DMS79 (cell line): ENCODE results near the gene DLX6.
A peak's percentile ranks its signal among the peaks of the same experiment; 100 is the strongest.

Experiments used
- DNase-seq: peaks from one replicate; lab custom pipeline; 2025; lab: John Stamatoyannopoulos, UW

The DLX6 gene

DNA sequence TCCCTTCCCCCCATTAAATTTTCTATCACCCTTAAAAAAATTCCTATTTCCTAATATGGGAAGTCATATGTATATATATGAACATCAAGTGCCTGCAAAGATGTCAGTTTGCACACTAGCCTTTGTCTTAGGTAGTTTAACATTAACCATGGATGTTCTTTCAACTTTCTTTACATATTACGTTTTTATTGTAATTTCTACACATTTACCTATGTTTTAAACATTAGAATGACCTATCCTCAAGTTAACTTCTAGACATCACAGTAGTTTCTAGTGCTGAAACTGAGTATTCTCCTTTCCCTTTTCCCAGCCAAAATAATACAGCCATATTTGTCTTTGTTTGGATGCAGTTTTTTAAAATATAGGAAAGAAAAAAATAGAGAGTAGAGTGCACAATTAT is 5.8 kb downstream of the DLX6 start:
- DNase-seq = no peak

- no peak for DNase-seq
Observed at GRCh38 chr7:97011536-97012364, 6.4 kb downstream of the DLX6 start.

DNA sequence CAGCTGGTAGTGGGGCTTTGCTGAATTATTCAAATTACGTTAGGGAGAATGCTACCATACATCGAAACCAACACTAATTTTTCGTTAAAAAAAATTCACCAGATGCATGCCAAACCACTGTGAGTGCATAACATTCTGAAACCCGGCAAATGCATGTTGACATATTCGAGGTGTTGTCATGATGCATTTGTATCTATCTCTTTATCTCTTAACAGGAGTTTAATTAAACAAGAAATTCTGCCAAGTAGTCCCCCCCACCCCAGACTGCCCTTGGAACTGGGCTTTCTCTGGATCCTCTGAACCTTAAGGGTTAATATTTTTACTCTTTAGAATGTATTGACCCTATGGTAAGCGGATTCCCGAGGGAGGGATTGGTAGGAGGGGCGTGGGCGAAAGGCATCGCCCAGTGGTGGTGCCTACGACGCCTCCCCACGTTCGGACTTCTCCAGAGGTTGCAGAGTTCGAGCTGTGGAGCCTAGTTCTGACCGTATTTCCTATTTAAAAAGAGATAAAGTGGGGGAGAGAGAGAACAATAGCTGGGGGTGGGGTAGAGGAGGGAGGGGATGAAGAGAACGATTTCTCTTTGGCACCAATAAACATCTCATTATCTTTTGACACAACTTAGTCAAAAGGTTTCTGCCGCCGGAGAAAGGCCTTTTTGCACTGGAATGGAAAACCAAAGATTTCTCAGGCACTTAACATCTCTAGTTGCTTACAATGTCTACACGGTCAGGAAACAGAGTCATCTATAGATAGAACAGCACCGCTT is 7.2 kb downstream of the DLX6 start:
- DNase-seq = no peak

DNA sequence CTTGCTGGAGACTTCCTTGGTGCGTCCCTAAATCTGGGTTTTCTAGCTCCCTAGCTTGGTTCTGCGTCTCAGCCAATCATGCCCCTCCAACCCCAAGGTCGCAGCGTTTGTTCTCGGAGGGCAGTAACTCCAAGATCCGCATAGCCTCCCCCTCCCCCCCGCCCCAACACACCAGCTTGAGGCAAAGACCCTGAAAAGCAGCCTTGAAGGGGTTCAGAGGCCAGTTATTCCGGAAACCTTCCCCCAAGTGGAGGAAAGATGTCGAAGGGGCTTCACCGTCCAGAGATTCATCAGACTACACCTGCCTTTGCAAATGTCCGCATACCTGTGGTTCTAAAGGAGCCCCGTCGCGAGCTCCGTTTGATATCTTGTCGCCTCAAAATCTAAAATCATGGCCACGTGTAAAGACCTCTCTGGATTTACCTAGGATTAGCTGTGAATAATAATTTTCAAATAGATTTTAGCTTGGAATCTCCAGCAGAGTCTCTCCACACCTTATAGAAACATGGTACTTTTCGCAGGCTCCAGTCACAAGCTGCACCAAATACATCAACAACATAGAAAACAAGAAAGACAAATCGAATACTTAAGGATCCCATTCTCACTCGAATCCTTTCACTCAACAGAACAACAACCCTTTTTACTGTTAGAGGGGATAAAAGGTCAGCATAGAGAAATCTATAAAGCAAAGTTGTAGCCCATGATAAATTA is 7.9 kb downstream of the DLX6 start:
- no peak for DNase-seq

- DNase-seq = no peak
Observed at GRCh38 chr7:97013845-97014134, 8.4 kb downstream of the DLX6 start.

GRCh38 chr7:97014145-97014750 is 8.9 kb downstream of the DLX6 start:
- no peak for DNase-seq

DNA sequence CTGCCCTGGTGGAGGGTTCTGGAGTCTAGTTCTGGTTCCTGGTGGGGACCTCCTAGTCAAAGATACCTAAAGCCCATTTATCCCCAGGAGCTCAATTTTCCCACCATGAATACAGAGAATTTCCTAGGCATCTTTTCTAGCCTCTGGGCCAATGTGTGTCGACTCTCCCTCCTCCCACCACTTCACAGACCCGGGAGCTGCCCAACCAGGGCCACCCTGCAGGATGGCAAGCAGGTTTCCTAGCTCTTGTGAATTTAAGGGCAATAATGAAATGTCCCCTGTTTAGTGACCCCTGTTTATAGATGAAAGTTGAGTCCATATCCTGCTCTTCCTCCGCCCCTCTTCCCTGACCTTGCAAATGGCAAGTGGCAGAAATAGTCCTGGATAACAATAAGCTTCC is 9.9 kb downstream of the DLX6 start:
- no peak for DNase-seq

DNA sequence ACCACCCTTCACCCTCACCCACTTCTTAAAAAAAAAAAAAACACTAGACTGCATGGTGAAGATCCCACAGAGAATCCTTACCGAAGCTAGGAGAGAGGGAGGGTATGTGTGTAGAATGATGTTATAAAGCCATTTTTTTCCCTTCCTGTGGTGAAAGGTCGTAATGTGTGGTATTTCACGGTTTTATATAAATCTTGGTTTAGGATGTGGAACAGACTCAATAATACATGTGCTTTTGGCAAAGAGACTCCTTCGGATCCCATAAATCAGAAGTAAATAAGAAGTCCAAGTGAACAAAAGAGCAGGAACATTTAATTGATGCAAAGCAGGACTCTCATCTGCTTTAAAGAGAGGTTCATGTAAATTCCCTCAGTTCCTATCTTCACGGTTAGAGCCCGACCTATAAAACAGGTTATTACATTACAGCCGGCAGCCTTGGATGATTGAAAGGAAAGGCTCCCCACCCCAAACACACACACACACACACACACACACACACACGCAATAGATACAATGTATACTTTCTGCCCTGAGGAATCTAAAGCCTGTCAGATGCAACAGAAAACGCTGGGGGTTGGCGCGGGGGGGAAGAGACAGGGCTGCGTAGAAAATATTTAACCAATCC is 10.5 kb downstream of the DLX6 start:
- DNase-seq = no peak

DNA sequence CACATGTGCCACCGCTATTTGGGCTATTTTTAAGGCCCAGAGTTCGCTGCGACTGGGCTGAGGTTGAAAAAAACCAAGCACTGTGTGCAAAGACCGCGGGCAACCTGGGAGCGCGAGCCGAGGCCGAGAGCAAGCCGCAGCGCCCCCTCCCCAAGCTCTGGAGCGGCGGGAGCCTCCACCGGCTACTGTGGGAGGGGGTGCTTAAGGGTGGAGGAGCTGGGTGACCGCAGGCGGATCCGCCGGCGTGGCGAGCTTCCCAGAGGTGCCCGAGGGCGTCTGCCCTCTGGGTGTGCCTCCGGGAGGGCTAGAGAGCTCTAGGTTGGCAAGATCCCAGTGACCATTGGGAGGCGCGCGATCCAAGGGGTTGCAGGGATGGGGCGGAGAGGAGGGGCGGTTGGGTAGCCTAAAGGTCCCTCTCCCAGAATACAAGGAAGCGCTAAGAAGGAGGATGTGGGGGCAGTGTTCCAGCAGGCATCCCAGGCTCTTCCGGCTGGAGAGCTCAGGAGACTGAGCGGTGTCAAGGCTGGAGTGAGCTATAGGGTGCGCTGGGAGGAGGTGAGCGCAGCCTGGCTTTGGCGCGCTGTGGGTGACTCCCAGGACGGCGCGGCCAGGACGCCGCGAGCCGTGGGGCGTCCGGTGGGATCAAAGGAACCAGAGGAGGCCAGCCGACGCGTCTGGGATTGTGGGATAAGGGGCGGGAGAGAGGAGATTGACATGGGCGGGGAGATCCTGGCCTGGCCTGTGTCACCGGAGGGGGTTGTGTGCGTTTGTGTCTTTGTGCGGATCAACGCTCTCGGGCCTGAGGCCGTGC is 11.2 kb downstream of the DLX6 start:
- peak; percentile 64 for DNase-seq

GRCh38 chr7:97017192-97018125 is 12.1 kb downstream of the DLX6 start:
- DNase-seq = no peak

- DNase-seq = no peak
Observed at GRCh38 chr7:97018126-97018601, 12.8 kb downstream of the DLX6 start.

GRCh38 chr7:97018791-97019531 is 13.6 kb downstream of the DLX6 start:
- DNase-seq = no peak

- no peak for DNase-seq
Observed at GRCh38 chr7:97019710-97020225, 14.4 kb downstream of the DLX6 start.

- DNase-seq = no peak
Observed at GRCh38 chr7:97020601-97020995, 15.2 kb downstream of the DLX6 start.

GRCh38 chr7:97020996-97021746 is 15.8 kb downstream of the DLX6 start:
- no peak for DNase-seq

DNA sequence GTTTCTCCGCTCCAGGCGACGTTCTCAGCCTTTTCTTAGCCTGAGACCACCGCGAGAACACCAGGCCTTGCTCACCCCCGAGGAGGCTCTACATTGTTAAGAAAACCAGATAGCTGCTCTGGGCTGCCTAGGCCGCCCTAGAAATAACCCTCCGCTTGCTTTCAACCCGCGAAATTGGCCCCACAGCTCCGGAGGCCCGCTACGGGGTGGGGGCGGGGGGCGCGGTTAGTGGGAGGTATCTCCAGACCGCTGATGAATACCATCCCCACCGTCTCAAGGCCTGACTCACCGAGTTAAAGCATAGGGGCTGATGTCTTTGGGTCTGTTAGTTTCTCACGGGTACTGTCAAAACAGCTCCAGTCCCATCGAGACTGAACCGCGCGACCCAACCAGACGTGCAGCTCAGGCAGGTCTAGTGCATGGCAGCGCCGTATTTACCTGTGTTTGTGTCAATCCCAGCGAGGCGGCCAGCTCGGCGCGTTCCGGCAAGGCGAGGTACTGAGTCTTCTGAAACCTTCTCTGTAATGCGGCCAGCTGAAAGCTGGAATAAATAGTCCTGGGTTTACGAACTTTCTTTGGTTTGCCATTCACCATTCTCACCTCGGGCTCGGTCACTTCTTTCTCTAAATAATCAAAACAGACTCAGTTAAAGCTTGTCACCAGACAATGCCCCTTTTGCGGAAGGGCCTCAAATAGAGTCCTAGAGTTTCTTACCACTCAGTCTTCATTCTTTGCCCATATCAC is 16.6 kb downstream of the DLX6 start:
- DNase-seq = no peak

- DNase-seq = no peak
Observed at GRCh38 chr7:97022491-97023306, 17.3 kb downstream of the DLX6 start.
